Ramos (cell line): Measurements from ENCODE around the gene NCAPH2.

Source experiments
- in situ Hi-C: fragments of 300-500 bp; cut with MboI; formaldehyde crosslinking; loops from one replicate; pipeline ENCODE4 v1.14.3; 2022; ENCODE audit warnings: low sequenced_read_pairs; ENCODE audit not compliant: unreplicated experiment

The NCAPH2 gene

DNA sequence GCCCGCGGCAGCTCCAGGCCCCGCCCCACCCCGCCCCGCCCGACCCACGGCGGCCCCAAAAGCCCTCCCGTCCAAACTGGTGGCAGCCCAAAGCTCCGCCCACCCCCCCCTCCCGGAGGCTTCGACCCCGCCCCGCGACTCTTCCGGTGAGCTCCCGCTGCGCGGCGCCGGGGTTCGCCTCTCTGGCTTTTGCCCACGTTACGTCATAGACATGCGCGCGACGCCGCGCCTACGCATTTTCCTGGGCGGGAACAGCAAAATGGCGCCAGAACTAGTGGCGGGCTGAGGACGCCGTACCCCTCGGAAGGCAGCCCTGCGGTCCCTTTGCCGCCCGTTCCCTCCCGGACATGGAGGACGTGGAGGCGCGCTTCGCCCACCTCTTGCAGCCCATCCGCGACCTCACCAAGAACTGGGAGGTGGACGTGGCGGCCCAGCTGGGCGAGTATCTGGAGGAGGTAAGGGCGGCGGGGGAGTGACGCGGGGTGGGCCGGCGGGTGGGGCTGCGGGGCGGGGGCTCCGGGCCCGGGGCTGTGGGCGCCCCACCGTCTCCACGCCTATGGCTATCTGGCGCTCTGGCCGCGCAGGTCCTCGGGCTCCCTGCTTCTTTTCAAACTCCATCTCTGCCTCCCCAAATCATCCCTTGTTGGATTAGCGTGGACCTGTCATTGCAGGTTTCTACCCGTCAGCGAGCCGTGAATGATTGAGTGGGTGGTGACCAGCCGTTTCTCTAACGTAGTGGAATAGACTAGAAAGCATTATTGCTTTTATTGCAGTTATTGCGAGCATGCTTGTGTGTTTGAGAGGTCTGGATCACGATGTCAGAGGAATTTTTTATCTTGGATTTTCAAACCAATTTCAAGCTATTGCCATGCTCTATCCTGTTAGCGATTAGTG is at the start of gene NCAPH2:
NCAPH2 (plus strand) TSS at position 234 of the 894 bp plus-strand sequence; CDS start at position 348, 114 bp downstream.
- in situ Hi-C loops: no loop called here

GRCh38 chr22:50459016-50459415 is 49.0 kb upstream of the NCAPH2 start:
- in situ Hi-C loops: no loop called here

GRCh38 chr22:50459496-50460140 is 48.4 kb upstream of the NCAPH2 start:
- in situ Hi-C loops: no loop called here

GRCh38 chr22:50460938-50461337 is 47.1 kb upstream of the NCAPH2 start:
- in situ Hi-C loops: no loop called here

DNA sequence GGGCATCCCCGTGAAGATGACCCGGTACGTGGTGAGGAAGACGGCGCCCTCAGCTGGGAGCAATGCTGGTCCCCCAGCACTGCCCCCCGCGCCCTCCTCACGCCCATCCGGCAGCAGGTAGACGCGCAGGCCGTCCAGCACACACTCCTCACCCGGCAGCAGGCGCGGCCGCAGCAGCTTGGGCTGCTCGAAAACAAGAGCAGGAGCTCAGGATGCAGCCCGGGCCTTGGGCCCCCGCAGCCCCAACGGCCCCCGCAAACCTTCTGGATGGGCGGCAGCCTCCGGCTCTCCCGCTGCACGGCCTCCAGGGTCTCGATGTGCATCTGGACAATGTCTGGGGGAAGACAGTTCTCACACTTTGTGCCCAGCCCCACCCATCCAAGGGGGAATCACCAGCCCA is 46.5 kb upstream of the NCAPH2 start:
- in situ Hi-C loops: no loop called here

DNA sequence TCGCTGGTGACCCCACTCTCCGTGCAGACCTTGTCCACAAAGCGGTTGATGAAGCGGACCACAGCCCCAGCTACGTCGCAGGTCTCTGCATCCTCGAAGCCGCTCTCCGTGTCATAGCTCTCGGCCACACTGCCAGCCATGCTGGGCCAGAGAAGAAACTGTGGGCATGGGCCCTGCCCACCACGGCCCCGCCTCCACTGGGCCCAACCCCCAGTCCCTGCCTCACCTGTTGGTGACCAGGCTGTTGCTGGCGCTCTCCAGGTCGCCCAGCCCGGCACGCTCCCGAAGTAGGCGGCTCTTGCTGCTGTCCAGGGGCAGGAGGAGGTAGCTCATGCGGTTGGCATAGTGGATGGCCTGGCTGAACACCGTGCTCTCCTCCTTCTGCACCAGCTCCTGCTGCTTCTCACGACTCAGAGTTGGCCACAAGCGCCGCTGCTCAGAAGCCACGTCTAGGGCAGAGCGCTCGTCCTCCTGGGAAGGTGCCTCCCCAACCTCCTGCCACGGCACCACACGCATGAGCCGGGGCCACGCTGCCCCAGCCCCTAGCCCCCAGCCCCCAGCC is 46.0 kb upstream of the NCAPH2 start:
- in situ Hi-C loops: no loop called here

DNA sequence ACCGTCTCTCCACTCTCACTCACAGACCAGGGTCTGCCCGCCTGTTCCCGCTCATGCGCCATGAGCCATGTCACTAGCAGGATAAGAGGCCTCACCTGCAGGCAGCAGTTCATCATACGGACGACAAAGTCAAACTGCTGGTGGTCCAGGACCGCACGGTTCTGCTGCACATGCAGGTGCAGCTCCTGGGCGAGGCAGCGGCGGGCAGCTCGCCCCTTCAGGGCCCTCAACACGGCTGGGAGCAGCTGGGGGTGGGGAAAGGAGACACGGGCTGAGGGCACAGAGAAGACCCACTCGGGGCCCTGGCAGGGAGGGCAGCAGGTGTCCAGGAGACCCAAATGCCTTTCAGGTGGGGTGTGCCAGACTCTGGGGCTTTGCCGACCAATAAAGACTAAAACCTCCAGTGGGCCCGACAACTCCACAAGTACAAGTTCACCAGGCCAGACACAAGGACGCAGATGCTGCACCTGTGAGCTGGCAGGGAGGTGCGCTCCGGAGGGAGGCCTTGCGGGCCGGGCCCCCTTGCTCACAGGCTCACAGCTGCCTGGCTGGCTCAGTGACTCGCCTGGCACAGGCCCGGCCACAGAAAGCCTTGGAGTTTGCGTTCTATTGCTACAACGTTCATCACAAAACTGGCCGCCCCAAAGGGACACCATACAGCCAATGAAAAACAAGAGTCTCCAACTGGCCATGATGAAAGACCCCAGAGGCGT is 44.7 kb upstream of the NCAPH2 start:
- in situ Hi-C loops: no loop called here

GRCh38 chr22:50464451-50464850 is 43.6 kb upstream of the NCAPH2 start:
- in situ Hi-C loops: no loop called here

DNA sequence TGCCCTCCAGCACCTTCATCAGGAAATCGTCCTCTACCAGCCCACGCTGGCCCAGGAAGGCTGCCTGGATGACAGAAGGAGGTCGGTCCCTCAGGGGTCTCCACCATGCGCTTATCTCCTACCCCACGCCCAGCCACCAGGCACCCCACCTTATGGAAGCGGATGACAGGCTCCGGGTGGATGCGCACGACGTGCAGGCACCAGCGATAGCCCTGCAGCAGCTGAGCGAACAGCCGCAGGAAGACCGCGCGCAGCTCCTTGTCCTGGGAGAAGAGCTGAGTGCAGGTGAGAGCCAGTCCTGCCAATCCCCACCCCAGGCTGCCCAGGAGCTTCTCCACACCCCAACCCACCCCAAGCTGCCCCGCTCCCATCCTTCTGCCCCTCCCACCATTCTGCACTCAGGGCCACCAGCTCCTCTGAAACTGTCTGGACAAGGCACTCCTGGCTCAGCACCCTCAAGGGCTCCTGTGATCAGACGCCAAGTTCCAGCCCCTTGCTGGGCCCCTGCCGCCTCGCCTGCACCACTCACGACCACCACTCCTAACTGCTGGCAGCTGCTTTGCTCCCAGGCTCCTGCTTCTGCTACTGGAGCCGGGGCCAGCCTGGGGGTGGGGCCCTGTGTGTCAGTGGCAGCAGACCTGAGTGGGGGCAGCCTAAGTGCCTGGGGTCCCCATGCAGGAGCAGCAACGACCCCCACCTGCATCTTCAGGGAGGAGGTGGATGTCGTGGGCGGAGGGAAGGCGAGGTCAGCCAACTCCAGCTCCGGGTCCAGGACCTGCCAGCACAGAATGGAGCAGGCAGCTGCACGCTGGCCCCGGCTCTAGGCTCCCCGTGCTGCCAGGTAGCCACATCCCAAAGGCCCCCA is 42.7 kb upstream of the NCAPH2 start:
- in situ Hi-C loops: no loop called here

GRCh38 chr22:50467341-50467740 is 40.7 kb upstream of the NCAPH2 start:
- in situ Hi-C loops: no loop called here

DNA sequence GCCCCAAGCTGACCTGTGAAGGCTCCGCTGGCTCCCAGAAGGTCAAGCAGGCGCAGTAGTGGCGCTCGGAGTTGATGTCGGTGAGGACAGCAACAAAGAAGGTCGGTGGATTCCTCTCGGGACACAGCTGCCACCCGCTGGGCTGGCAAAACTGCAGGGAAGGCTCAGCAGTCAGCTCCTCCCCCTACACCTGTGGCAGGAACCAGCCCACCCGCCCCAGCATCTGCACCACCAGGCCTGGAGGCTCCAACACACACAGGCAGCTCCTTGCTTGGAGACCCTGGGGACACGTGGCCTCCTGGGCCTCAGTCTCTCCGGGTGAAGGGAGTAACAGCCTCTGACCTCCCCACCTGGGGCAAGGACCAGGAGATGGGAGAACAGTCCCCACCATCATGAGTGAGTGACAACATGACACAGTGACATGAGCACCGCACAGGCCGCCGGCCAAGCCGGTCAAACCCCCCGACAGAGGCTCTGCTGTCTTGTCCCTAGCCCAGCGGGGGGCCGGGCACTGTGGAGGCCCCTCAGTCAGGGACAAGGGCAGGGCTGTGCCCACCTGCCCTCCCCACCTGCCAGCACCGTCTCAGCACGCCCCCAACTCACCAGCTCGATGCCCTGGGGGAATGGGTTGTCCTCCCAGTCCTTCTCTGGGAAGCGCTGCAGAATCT is 40.1 kb upstream of the NCAPH2 start:
- in situ Hi-C loops: no loop called here

GRCh38 chr22:50468626-50469025 is 39.4 kb upstream of the NCAPH2 start:
- in situ Hi-C loops: no loop called here

GRCh38 chr22:50469377-50470305 is 38.4 kb upstream of the NCAPH2 start:
- in situ Hi-C loops: no loop called here

GRCh38 chr22:50470491-50470890 is 37.5 kb upstream of the NCAPH2 start:
- in situ Hi-C loops: no loop called here

DNA sequence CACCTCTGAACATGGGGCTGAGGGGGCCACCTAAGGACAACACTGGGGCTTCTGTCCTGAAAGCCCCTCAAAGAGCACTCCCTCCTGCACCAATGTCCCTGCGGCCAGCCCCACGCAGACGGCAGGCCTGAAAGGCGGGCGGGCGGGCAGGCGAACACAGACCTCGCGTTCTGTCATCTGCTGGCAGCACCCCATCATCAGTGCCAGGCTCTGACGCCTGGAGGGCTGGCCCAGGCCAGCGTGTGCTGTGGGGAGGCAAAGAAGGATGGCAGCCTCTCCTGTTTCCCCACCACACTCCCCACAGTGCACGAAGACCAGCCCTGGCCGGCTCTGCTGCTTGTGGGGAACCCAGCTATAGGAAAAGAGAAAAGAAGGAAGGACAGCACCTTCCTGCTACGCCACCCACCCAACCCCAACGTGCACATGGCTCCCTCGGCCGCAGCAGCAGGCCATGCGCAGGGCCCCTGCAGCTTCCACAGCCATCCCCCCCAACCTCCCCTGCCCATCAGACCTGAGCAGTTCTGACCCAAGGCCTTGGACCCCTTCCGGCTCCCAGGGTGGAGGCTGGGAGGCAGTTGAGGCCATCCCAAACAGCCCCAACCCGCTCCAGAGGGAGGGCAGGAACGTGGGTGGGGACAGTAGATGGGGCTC is 36.7 kb upstream of the NCAPH2 start:
- in situ Hi-C loops: no loop called here

- in situ Hi-C loops: no loop called here
Measured at GRCh38 chr22:50471962-50472361, 36.1 kb upstream of the NCAPH2 start.

DNA sequence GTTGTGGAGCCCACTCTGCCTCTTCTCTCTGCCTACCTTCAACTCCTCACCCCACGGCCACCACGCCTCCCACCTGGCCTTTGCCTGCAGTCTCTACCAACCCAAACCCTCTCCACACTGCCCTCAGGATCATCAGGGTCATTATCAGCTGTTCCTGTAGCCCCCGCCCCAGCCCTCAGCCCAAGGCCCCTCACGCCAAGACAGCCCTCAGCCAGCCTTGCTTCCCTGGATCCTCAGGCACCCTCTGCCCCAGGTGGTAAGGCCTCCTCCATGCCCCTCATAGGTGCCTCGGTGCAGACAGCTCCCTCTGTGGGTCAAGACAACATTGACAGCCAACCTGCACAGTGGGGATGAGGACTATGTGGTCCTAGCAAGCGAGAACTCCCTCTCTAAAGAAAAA is 34.9 kb upstream of the NCAPH2 start:
- in situ Hi-C loops: no loop called here
